Adrenal gland (tissue), 12 donors: ENCODE results near the gene BMAL1. TPM values are rescaled to one million over a fixed set of nuclear protein-coding genes. Genes with fewer than 3 reads are reported as not detected.

Source experiments
- DNase-seq, 7 donors: peaks; one replicate each; pipeline ENCODE4 v3.0.0-alpha.2; 2019 to 2020
- H3K27ac ChIP-seq, 5 donors: fragments of 200-600 bp; sonication (generic) in 4 of 5; 1 replicate in 3 of 5; 2 replicates in 2 of 5; pipeline versions ENCODE4 v1.5.1 to v1.8.0; 2016 to 2020; ENCODE audit warnings: mild to moderate bottlenecking in 1 of 5
- H3K27me3 ChIP-seq: fragments of 200-600 bp; 2 replicates; pipeline ENCODE4 v1.8.0; 2021
- H3K36me3 ChIP-seq, 2 donors: fragments of 200-600 bp; replicated peaks in 1 of 2; 1 replicate in 1 of 2; 2 replicates in 1 of 2; pipeline versions ENCODE4 v1.5.1 to v1.8.0; 2018 to 2022
- H3K4me1 ChIP-seq, 2 donors: fragments of 200-600 bp; replicated peaks in 1 of 2; 1 replicate in 1 of 2; 2 replicates in 1 of 2; pipeline versions ENCODE4 v1.5.1 to v1.8.0; 2018 to 2021
- H3K4me3 ChIP-seq, 4 donors: fragments of 200-600 bp; sonication (generic) in 3 of 4; one replicate each; pipeline ENCODE4 v1.5.1; 2016 to 2018
- H3K9me3 ChIP-seq, 3 donors: fragments of 200-600 bp; sonication (generic) in 1 of 3; replicated peaks in 1 of 3; 1 replicate in 2 of 3; 2 replicates in 1 of 3; pipeline versions ENCODE4 v1.5.1 to v1.8.0; 2016 to 2021
- CTCF ChIP-seq, 6 experiments: fragments of 450-650 bp in 4 of 6; fragments of 200-600 bp in 2 of 6; sonication (generic) in 1 of 6; IDR thresholded peaks; 1 replicate in 5 of 6; 2 replicates in 1 of 6; pipeline versions ENCODE4 v1.5.1 to v1.8.0; 2016 to 2021; ENCODE audit warnings: antibody characterized with exemption in 6 of 6, mild to moderate bottlenecking in 2 of 6, moderate library complexity in 1 of 6
- POLR2A ChIP-seq, 2 donors: fragments of 450-650 bp; IDR thresholded peaks; one replicate each; pipeline ENCODE4 v1.6.1; 2017; ENCODE audit warnings: antibody characterized with exemption in 2 of 2, mild to moderate bottlenecking in 2 of 2, moderate library complexity in 1 of 2
- WGBS, 4 donors: extraction: QIAGEN DNeasy Blood & Tissue Kit in 2 of 4; methylation state at CpG; one replicate each; pipeline versions ENCODE4 v1.1.5 to v1.1.7; 2013 to 2017; 5-methylcytosine and 5-hydroxymethylcytosine counted together
- intact Hi-C, 2 donors: fragments of 100-400 bp; cut with DNase I; formaldehyde crosslinking; loops; one replicate each; pipeline versions ENCODE4 v1.14.1 to v1.15.0; 2022 to 2023
- polyA plus RNA-seq, 3 donors: library from polyadenylated mRNA; stranded (reverse); fragments of 200-250 nt in 2 of 3; fragments of 350-450 nt in 1 of 3; fragmentation: Illumina TruSeq in 1 of 3; extraction: RNeasy Lipid Tissue Mini Kit (QIAGEN cat#74804) in 1 of 3; gene quantifications; one replicate each; pipeline ENCODE4 v1.2.3, GENCODE V29; 2013 to 2014
- total RNA-seq, 9 donors: library from RNA; depleted of rRNA in 4 of 9; stranded (reverse); fragments of >200 nt in 4 of 9; fragments of 120-200 nt in 1 of 9; fragmentation: NEBNext Ultra II Directional in 1 of 9; extraction: Animal tissue kit (Norgen Biotek cat#: 25700) in 1 of 9; gene quantifications; one replicate each; pipeline versions ENCODE4 v1.1.0 to v1.2.4, GENCODE V29; 2013 to 2023
- donor health status: healthy with polysubstance abuse.
- donor health status: Bipolar disorder and iron deficiency.
- donor health status: DM: yes; HTN: yes; CAD: no.
- donor health status: DM: no; HTN: no; CAD: no.
- donor health status: DM: no; HTN: no; CAD: no.
- donor health status: DM: yes; HTN: yes; CAD: no.

Gene BMAL1
- total and polyA plus RNA-seq, 12 donors = 13.9 to 80.3 (median 34.3) TPM

DNA sequence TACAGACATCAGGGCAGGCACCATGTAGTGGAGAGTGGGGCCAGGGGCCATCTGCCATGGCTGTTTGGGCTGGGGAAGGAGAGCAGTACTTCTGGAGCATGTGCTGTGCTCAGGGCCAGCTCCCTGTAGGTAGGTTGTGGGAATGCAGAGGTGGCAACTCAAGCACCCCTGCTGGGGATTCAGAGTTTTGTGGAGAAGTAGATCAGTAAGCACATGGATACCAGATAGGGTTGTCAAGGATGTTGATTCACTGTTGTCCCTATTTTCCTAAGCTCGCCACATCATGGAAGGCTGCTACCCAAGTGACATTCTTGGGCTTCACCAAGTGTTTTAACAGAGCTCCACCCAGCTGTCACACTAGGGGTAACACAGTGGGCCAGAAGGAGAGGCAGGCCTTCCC lies 67.2 kb downstream of the BMAL1 start:
- 71 to 100% (median 90%) methylated on average over 1 of the region's 1 CpG for WGBS, 4 donors
- no peak overlapping the region for H3K4me3 ChIP-seq
- no peaks in the 10 kb centered on the region for H3K36me3 ChIP-seq
- H3K27ac ChIP-seq = no peak overlapping the region
- TF ChIP-seq POLR2A (IDR thresholded peaks at IDR 0.05) (no peak), CTCF (IDR thresholded peaks at IDR 0.05) (no peak)
- intact Hi-C loops = loop anchor here (5.0 kb wide), 1 partner anchor 133 kb away; no protein-coding TSS in a partner anchor
- H3K27me3 ChIP-seq = no peaks in the 10 kb centered on the region
- no peak for DNase-seq
- H3K9me3 ChIP-seq = no peaks in the 10 kb centered on the region
- peaks cover 0 to 12% of the 10 kb centered on the region in 2 donors for H3K4me1 ChIP-seq

- no peak overlapping the region for H3K4me3 ChIP-seq
- WGBS, 4 donors = 88 to 99% (median 95%) methylated on average over 4 to 5 of the region's 5 CpGs
- peaks cover 0 to 9% of the 10 kb centered on the region in 2 donors for H3K36me3 ChIP-seq
- intact Hi-C loops = no loop called here
- no peak for DNase-seq
- H3K27me3 ChIP-seq = no peaks in the 10 kb centered on the region
- H3K27ac ChIP-seq = no peak overlapping the region
- no peaks in the 10 kb centered on the region for H3K9me3 ChIP-seq
- TF ChIP-seq POLR2A (IDR thresholded peaks at IDR 0.05) (no peak), CTCF (IDR thresholded peaks at IDR 0.05) (no peak)
- H3K4me1 ChIP-seq = peaks cover 0 to 2% of the 10 kb centered on the region in 2 donors
Observed at GRCh38 chr11:13346470-13346869, 68.9 kb downstream of the BMAL1 start.

DNA sequence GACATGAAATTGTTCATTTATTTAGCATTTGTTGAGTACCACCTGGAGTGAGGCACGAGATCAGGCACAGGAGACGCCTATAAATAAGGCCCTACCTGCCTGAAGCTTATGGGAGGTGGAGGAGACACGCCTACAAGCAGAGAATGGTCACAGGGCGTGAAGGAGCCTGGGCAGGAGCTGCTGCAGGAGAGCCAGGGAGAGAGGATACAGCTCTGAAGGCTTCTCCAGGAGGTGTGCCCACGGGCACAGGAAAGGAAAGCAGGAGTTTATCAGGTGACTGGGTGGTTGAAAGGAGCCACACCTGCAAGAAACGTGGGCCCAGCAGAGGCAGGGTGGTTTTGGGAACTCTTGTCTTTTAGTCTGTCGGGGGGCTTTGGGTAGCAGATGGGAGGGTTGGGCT lies 70.3 kb downstream of the BMAL1 start:
- H3K4me1 ChIP-seq = no peaks in the 10 kb centered on the region
- no peak for DNase-seq
- WGBS, 4 donors = 80 to 90% (median 85%) methylated on average over 5 to 7 of the region's 7 CpGs
- no peak overlapping the region for H3K27ac ChIP-seq
- TF ChIP-seq POLR2A (IDR thresholded peaks at IDR 0.05) (no peak), CTCF (IDR thresholded peaks at IDR 0.05) (no peak)
- no peaks in the 10 kb centered on the region for H3K9me3 ChIP-seq
- peaks cover 0 to 9% of the 10 kb centered on the region in 2 donors for H3K36me3 ChIP-seq
- intact Hi-C loops = no loop called here
- no peak overlapping the region for H3K4me3 ChIP-seq
- H3K27me3 ChIP-seq = no peaks in the 10 kb centered on the region

DNA sequence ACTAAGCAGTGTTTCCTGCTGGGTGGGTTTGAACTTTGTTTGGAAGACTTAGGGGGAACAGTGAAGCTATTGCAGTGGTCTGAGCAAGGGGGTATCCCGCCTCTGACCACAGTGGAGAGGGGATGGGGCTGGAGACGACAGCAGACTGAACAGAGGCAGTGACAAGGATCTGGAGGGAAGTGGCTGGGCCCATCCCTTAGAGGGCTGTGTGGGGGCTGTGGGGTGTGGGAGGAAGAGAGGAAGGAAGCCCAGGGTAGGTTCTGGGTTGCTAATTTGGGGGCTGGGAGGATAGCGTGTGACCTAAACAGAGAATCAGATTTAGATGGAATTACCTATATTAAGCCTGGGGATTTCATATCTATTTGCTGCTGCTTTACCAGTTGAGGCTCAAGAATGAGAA lies 70.7 kb downstream of the BMAL1 start:
- Histone ChIP-seq H3K4me3 (no peak overlapping the region), H3K9me3 (no peaks in the 10 kb centered on the region), H3K4me1 (no peaks in the 10 kb centered on the region), H3K27ac (no peak overlapping the region), H3K36me3 (peaks cover 0 to 9% of the 10 kb centered on the region in 2 donors), H3K27me3 (no peaks in the 10 kb centered on the region)
- DNase-seq = no peak
- WGBS, 4 donors = 53 to 78% (median 72%) methylated on average over 3 of the region's 3 CpGs
- TF ChIP-seq CTCF (IDR thresholded peaks at IDR 0.05) (no peak), POLR2A (IDR thresholded peaks at IDR 0.05) (no peak)
- intact Hi-C loops = no loop called here
